Neural cell (in vitro differentiated cells): Measurements from ENCODE around the gene SND1. TPM values are rescaled to one million over a fixed set of nuclear protein-coding genes. Genes with fewer than 3 reads are reported as not detected.

Experiments used
- H2AFZ ChIP-seq: fragments of 200-600, 300-800 bp; sonication (generic), shearing (Covaris generic); 2 replicates; pipeline ENCODE4 v1.6.0; 2014; ENCODE audit warnings: low read depth, mild to moderate bottlenecking, antibody characterized with exemption, low read length, moderate library complexity
- H3F3A ChIP-seq: fragments of 200-600 bp; shearing (Covaris generic); 2 replicates; pipeline ENCODE4 v1.6.1; 2016; ENCODE audit warnings: mild to moderate bottlenecking, moderate library complexity, mixed read lengths, antibody characterized with exemption, low read length; ENCODE audit not compliant: insufficient read depth, poor library complexity, severe bottlenecking
- H3K27ac ChIP-seq: fragments of 200-600, 300-800 bp; sonication (generic), shearing (Covaris generic); 2 replicates; pipeline ENCODE4 v1.5.1; 2014; ENCODE audit warnings: mild to moderate bottlenecking, low read length, moderate library complexity
- H3K27me3 ChIP-seq: fragments of 300-800, 200-600 bp; sonication (generic), shearing (Covaris generic); 2 replicates; pipeline ENCODE4 v1.6.0; 2014; ENCODE audit warnings: mild to moderate bottlenecking, low read depth, low read length, moderate library complexity; ENCODE audit not compliant: insufficient read depth
- H3K36me3 ChIP-seq: fragments of 300-800, 200-600 bp; sonication (generic), shearing (Covaris generic); 2 replicates; pipeline ENCODE4 v1.5.1; 2014; ENCODE audit warnings: mild to moderate bottlenecking, antibody characterized with exemption, low read length, moderate library complexity; ENCODE audit not compliant: insufficient read depth
- H3K4me2 ChIP-seq: fragments of 300-800, 200-600 bp; sonication (generic), shearing (Covaris generic); 2 replicates; pipeline ENCODE4 v1.6.0; 2014; ENCODE audit warnings: mild to moderate bottlenecking, low read length
- H3K4me3 ChIP-seq: fragments of 300-800, 200-600 bp; sonication (generic), shearing (Covaris generic); 2 replicates; pipeline ENCODE4 v1.5.1; 2014; ENCODE audit warnings: mild to moderate bottlenecking, low read length, moderate library complexity
- H3K79me2 ChIP-seq: fragments of 200-600 bp; shearing (Covaris generic); replicated peaks from 2 replicates; pipeline ENCODE4 v1.6.0; 2014; ENCODE audit warnings: mild to moderate bottlenecking, low read length, moderate library complexity; ENCODE audit not compliant: insufficient read depth
- H3K9ac ChIP-seq: fragments of 300-800, 200-600 bp; sonication (generic), shearing (Covaris generic); 2 replicates; pipeline ENCODE4 v1.6.1; 2016; ENCODE audit warnings: mild to moderate bottlenecking, low read length, mixed read lengths
- H3K9me2 ChIP-seq: fragments of 200-600 bp; shearing (Covaris generic); 2 replicates; pipeline ENCODE4 v1.6.1; 2016; ENCODE audit warnings: mild to moderate bottlenecking, low read length, mixed read lengths; ENCODE audit not compliant: insufficient read depth
- H3K9me3 ChIP-seq: fragments of 200-600, 300-800 bp; sonication (generic), shearing (Covaris generic); 2 replicates; pipeline ENCODE4 v1.6.1; 2016; ENCODE audit warnings: mild to moderate bottlenecking, mixed run types, low read length, moderate library complexity, mixed read lengths
- H4K20me1 ChIP-seq: fragments of 200-600 bp; shearing (Covaris generic); 2 replicates; pipeline ENCODE4 v1.6.1; 2016; ENCODE audit warnings: mild to moderate bottlenecking, mixed run types; ENCODE audit not compliant: insufficient read depth
- EP300 ChIP-seq: fragments of 450-650 bp; conservative IDR thresholded peaks from 2 replicates; pipeline ENCODE4 v1.6.1; 2014; ENCODE audit warnings: antibody characterized with exemption, mild to moderate bottlenecking, moderate library complexity; ENCODE audit not compliant: poor library complexity, severe bottlenecking
- EZH2 ChIP-seq: fragments of 200-600, 300-800 bp; shearing (Covaris generic), sonication (generic); IDR thresholded peaks from 2 replicates; pipeline ENCODE4 v1.6.1; 2014; ENCODE audit warnings: antibody characterized with exemption, low read length, borderline replicate concordance, mild to moderate bottlenecking; ENCODE audit not compliant: insufficient read depth, poor library complexity, severe bottlenecking
- MXI1 ChIP-seq: fragments of 450-650 bp; conservative IDR thresholded peaks from 2 replicates; pipeline ENCODE4 v1.6.1; 2014; ENCODE audit warnings: antibody characterized with exemption, mild to moderate bottlenecking; ENCODE audit not compliant: poor library complexity, severe bottlenecking
- POLR2AphosphoS5 ChIP-seq: IDR thresholded peaks from 2 replicates; pipeline ENCODE4 v1.6.1; 2012
- RAD21 ChIP-seq: fragments of 450-650 bp; conservative IDR thresholded peaks from 2 replicates; pipeline ENCODE4 v1.6.1; 2014; ENCODE audit warnings: antibody characterized with exemption, mild to moderate bottlenecking, moderate library complexity
- SMC3 ChIP-seq: fragments of 450-650 bp; conservative IDR thresholded peaks from 2 replicates; pipeline ENCODE4 v1.6.1; 2014; ENCODE audit warnings: antibody characterized with exemption, mild to moderate bottlenecking, moderate library complexity; ENCODE audit not compliant: poor library complexity
- TAF1 ChIP-seq: IDR thresholded peaks from 2 replicates; pipeline ENCODE4 v1.6.1; 2012; ENCODE audit warnings: low read depth
- polyA plus RNA-seq: library from polyadenylated mRNA; depleted of rRNA; stranded (reverse); fragments of >200 nt; gene quantifications from 2 replicates; pipeline ENCODE4 v1.2.3, GENCODE V29; 2014
- TF ChIP-seq, protein P1 (sequence below): fragments of 450-650 bp; IDR thresholded peaks from 2 replicates; pipeline ENCODE4 v1.5.1; 2014; ENCODE audit warnings: antibody characterized with exemption, mild to moderate bottlenecking, moderate library complexity; ENCODE audit not compliant: poor library complexity, severe bottlenecking
- TF ChIP-seq, protein P2 (sequence below): IDR thresholded peaks from 2 replicates; pipeline ENCODE4 v1.6.1; 2012; ENCODE audit warnings: borderline replicate concordance

SND1 gene
- polyA plus RNA-seq, 1 donor from 2014 or later, result 37.4 TPM

- Histone ChIP-seq H3K9me3 (no peaks in the 10 kb centered on the region), H3K27ac (no peak overlapping the region), H4K20me1 (no peaks in the 10 kb centered on the region), H3K4me3 (no peak overlapping the region), H3K79me2 (no peaks in the 10 kb centered on the region), H3K36me3 (no peaks in the 10 kb centered on the region), H3K4me2 (no peak overlapping the region), H2AFZ (no peak overlapping the region), H3K27me3 (no peaks in the 10 kb centered on the region), H3K9ac (no peak overlapping the region), H3F3A (no peaks in the 10 kb centered on the region), H3K9me2 (no peaks in the 10 kb centered on the region)
- TF ChIP-seq MXI1, result no peak
- TF ChIP-seq EP300, result no peak
- no peak for TF ChIP-seq SMC3
- TF ChIP-seq, protein P1, sequence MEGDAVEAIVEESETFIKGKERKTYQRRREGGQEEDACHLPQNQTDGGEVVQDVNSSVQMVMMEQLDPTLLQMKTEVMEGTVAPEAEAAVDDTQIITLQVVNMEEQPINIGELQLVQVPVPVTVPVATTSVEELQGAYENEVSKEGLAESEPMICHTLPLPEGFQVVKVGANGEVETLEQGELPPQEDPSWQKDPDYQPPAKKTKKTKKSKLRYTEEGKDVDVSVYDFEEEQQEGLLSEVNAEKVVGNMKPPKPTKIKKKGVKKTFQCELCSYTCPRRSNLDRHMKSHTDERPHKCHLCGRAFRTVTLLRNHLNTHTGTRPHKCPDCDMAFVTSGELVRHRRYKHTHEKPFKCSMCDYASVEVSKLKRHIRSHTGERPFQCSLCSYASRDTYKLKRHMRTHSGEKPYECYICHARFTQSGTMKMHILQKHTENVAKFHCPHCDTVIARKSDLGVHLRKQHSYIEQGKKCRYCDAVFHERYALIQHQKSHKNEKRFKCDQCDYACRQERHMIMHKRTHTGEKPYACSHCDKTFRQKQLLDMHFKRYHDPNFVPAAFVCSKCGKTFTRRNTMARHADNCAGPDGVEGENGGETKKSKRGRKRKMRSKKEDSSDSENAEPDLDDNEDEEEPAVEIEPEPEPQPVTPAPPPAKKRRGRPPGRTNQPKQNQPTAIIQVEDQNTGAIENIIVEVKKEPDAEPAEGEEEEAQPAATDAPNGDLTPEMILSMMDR, result no peak
- TF ChIP-seq, protein P2, sequence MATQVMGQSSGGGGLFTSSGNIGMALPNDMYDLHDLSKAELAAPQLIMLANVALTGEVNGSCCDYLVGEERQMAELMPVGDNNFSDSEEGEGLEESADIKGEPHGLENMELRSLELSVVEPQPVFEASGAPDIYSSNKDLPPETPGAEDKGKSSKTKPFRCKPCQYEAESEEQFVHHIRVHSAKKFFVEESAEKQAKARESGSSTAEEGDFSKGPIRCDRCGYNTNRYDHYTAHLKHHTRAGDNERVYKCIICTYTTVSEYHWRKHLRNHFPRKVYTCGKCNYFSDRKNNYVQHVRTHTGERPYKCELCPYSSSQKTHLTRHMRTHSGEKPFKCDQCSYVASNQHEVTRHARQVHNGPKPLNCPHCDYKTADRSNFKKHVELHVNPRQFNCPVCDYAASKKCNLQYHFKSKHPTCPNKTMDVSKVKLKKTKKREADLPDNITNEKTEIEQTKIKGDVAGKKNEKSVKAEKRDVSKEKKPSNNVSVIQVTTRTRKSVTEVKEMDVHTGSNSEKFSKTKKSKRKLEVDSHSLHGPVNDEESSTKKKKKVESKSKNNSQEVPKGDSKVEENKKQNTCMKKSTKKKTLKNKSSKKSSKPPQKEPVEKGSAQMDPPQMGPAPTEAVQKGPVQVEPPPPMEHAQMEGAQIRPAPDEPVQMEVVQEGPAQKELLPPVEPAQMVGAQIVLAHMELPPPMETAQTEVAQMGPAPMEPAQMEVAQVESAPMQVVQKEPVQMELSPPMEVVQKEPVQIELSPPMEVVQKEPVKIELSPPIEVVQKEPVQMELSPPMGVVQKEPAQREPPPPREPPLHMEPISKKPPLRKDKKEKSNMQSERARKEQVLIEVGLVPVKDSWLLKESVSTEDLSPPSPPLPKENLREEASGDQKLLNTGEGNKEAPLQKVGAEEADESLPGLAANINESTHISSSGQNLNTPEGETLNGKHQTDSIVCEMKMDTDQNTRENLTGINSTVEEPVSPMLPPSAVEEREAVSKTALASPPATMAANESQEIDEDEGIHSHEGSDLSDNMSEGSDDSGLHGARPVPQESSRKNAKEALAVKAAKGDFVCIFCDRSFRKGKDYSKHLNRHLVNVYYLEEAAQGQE, result no peak
- TF ChIP-seq TAF1, result no peak
- TF ChIP-seq POLR2AphosphoS5, result no peak
- no peak for TF ChIP-seq RAD21
Observed at GRCh38 chr7:128112018-128112780, 460.2 kb downstream of the SND1 start.

DNA sequence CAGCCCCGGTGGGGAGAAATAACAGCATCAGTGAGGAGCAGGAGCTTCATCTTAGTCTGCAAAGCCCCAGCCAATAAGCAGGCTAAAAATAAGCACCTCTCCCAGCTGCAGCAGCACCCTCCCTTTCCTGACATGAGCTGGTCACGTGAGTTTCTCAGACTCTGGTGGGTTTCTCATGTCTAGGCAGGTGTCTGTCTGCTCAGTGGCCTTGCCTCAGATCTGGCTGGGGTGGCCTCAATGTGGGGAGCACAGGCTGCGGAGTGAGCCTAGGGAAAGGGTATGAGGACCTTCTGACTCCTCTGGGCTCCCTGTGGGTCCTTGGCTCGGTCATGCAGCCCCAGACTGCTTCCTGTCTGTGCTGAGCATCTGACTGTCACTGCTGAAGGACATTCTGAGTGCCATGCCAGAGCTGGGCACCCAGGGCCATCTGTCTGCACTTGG is 460.8 kb downstream of the SND1 start:
- Histone ChIP-seq H2AFZ (no peak overlapping the region), H3K4me3 (no peak overlapping the region), H3K9me3 (no peaks in the 10 kb centered on the region), H4K20me1 (no peaks in the 10 kb centered on the region), H3K36me3 (no peaks in the 10 kb centered on the region), H3K9me2 (no peaks in the 10 kb centered on the region), H3K79me2 (no peaks in the 10 kb centered on the region), H3K9ac (no peak overlapping the region), H3K27me3 (no peaks in the 10 kb centered on the region), H3K4me2 (no peak overlapping the region), H3F3A (no peaks in the 10 kb centered on the region), H3K27ac (no peak overlapping the region)
- TF ChIP-seq RAD21 (no peak), EZH2 (no peak), MXI1 (no peak), SMC3 (no peak), EP300 (no peak), POLR2AphosphoS5 (no peak)
- TF ChIP-seq, protein P1, result no peak
- TF ChIP-seq, protein P2, result no peak
